Measurements from ENCODE around the gene RALB. TPM values are rescaled to one million over a fixed set of nuclear protein-coding genes. Genes with fewer than 3 reads are reported as not detected.

Gene RALB
- total RNA-seq, 1 experiment from 2014 or later = 17.1 TPM

DNA sequence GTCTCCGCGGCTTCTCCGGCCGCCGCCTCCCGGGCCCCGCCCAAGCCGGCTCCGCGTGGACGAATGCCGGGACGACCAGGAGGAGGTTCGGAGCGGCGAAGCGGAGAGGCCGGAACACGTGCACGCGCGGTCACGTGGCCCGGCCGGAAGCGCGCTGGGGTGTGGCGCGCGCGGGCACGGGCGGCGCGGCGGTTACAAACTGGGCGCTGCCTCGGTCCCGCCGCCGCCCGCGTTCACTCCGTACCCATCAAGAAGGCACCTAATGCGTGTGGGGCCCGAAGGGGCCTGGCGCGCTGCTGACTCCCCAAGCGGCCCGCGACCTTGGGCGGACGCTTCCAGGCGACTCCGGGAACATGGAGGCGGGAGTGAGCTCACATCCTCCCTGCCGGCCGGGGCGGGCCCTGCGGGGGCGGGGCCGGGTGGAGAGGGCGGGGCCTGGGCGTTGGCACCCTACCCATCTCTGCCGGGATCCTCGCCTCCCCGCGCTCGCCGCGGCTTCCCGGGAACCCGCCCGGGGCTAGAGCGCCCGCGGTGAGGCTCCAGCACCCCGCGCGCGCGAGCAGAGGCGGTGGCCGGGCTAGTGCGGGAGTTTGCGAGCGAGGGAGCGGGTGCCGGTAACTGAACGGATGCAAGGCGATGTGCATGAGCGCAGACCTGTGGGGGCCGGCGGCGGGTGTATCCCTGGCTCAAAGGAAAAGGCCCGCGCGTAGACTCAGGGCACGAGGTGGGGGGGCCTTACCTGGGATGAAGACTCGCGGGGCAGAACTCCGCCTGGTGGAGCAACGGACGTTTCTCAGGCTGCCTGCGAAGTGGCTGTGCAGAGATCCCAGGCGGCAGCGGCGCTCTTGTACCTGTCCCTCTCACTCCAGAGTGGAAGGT, 29.4 kb upstream of the RALB start, which contains the start of gene TMEM185B (continued):
- TF ChIP-seq CBFB (CRISPR knock-in tag; IDR thresholded peaks at IDR 0.05; ENCODE audit: low read depth) = peak; percentile 99
- peak; percentile 100 for TF ChIP-seq FOXP1 (CRISPR knock-in tag; IDR thresholded peaks at IDR 0.05; ENCODE audit: borderline replicate concordance)
- TF ChIP-seq, protein P1, sequence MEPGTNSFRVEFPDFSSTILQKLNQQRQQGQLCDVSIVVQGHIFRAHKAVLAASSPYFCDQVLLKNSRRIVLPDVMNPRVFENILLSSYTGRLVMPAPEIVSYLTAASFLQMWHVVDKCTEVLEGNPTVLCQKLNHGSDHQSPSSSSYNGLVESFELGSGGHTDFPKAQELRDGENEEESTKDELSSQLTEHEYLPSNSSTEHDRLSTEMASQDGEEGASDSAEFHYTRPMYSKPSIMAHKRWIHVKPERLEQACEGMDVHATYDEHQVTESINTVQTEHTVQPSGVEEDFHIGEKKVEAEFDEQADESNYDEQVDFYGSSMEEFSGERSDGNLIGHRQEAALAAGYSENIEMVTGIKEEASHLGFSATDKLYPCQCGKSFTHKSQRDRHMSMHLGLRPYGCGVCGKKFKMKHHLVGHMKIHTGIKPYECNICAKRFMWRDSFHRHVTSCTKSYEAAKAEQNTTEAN (CRISPR knock-in tag; IDR thresholded peaks at IDR 0.05) = peak; percentile 99
- TF ChIP-seq SP1 (CRISPR knock-in tag; conservative IDR thresholded peaks at IDR 0.05) = peak; percentile 86
- TF ChIP-seq, protein P2, sequence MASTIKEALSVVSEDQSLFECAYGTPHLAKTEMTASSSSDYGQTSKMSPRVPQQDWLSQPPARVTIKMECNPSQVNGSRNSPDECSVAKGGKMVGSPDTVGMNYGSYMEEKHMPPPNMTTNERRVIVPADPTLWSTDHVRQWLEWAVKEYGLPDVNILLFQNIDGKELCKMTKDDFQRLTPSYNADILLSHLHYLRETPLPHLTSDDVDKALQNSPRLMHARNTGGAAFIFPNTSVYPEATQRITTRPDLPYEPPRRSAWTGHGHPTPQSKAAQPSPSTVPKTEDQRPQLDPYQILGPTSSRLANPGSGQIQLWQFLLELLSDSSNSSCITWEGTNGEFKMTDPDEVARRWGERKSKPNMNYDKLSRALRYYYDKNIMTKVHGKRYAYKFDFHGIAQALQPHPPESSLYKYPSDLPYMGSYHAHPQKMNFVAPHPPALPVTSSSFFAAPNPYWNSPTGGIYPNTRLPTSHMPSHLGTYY (CRISPR knock-in tag; IDR thresholded peaks at IDR 0.05) = no peak
- no peak for TF ChIP-seq SOX15 (CRISPR knock-in tag; IDR thresholded peaks at IDR 0.05)
- TF ChIP-seq MAX (CRISPR knock-in tag; IDR thresholded peaks at IDR 0.05) = peak; percentile 97
- TF ChIP-seq RORB (CRISPR knock-in tag; IDR thresholded peaks at IDR 0.05) = no peak
- TF ChIP-seq, protein P3, sequence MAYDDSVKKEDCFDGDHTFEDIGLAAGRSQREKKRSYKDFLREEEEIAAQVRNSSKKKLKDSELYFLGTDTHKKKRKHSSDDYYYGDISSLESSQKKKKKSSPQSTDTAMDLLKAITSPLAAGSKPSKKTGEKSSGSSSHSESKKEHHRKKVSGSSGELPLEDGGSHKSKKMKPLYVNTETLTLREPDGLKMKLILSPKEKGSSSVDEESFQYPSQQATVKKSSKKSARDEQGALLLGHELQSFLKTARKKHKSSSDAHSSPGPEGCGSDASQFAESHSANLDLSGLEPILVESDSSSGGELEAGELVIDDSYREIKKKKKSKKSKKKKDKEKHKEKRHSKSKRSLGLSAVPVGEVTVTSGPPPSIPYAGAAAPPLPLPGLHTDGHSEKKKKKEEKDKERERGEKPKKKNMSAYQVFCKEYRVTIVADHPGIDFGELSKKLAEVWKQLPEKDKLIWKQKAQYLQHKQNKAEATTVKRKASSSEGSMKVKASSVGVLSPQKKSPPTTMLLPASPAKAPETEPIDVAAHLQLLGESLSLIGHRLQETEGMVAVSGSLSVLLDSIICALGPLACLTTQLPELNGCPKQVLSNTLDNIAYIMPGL (CRISPR knock-in tag; IDR thresholded peaks at IDR 0.05) = peak; percentile 98
- TF ChIP-seq ZNF219 (CRISPR knock-in tag; IDR thresholded peaks at IDR 0.05; ENCODE audit: borderline replicate concordance) = peak; percentile 97
- TF ChIP-seq, protein P4, sequence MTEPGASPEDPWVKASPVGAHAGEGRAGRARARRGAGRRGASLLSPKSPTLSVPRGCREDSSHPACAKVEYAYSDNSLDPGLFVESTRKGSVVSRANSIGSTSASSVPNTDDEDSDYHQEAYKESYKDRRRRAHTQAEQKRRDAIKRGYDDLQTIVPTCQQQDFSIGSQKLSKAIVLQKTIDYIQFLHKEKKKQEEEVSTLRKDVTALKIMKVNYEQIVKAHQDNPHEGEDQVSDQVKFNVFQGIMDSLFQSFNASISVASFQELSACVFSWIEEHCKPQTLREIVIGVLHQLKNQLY (CRISPR knock-in tag; IDR thresholded peaks at IDR 0.05) = peak; percentile 97
- TF ChIP-seq NR1H2 (CRISPR knock-in tag; IDR thresholded peaks at IDR 0.05) = no peak; the same call in 1 of the 2 replicates
- peak; percentile 94 for TF ChIP-seq ZNF263 (CRISPR knock-in tag; IDR thresholded peaks at IDR 0.05; ENCODE audit: low read depth)
- TF ChIP-seq ZNF416 (CRISPR knock-in tag; IDR thresholded peaks at IDR 0.05) = no peak
- TF ChIP-seq HMGA2 (CRISPR knock-in tag; IDR thresholded peaks at IDR 0.05) = no peak
- TF ChIP-seq TEAD4 (CRISPR knock-in tag; IDR thresholded peaks at IDR 0.05) = peak; percentile 89; the same call in 1 of the 2 replicates
- peak; percentile 79 for TF ChIP-seq ATF2 (CRISPR knock-in tag; IDR thresholded peaks at IDR 0.05; ENCODE audit: borderline replicate concordance, low read depth)
- peak; percentile 78; the same call in 1 of the 2 replicates for TF ChIP-seq ZNF121 (CRISPR knock-in tag; IDR thresholded peaks at IDR 0.05)
- peak; percentile 96; the same call in 1 of the 2 replicates for TF ChIP-seq NR3C1 (CRISPR knock-in tag; conservative IDR thresholded peaks at IDR 0.05; ENCODE audit: low read depth)
- TF ChIP-seq EMX1 (CRISPR knock-in tag; IDR thresholded peaks at IDR 0.05) = no peak
- TF ChIP-seq, protein P5, sequence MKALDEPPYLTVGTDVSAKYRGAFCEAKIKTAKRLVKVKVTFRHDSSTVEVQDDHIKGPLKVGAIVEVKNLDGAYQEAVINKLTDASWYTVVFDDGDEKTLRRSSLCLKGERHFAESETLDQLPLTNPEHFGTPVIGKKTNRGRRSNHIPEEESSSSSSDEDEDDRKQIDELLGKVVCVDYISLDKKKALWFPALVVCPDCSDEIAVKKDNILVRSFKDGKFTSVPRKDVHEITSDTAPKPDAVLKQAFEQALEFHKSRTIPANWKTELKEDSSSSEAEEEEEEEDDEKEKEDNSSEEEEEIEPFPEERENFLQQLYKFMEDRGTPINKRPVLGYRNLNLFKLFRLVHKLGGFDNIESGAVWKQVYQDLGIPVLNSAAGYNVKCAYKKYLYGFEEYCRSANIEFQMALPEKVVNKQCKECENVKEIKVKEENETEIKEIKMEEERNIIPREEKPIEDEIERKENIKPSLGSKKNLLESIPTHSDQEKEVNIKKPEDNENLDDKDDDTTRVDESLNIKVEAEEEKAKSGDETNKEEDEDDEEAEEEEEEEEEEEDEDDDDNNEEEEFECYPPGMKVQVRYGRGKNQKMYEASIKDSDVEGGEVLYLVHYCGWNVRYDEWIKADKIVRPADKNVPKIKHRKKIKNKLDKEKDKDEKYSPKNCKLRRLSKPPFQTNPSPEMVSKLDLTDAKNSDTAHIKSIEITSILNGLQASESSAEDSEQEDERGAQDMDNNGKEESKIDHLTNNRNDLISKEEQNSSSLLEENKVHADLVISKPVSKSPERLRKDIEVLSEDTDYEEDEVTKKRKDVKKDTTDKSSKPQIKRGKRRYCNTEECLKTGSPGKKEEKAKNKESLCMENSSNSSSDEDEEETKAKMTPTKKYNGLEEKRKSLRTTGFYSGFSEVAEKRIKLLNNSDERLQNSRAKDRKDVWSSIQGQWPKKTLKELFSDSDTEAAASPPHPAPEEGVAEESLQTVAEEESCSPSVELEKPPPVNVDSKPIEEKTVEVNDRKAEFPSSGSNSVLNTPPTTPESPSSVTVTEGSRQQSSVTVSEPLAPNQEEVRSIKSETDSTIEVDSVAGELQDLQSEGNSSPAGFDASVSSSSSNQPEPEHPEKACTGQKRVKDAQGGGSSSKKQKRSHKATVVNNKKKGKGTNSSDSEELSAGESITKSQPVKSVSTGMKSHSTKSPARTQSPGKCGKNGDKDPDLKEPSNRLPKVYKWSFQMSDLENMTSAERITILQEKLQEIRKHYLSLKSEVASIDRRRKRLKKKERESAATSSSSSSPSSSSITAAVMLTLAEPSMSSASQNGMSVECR (CRISPR knock-in tag; IDR thresholded peaks at IDR 0.05; ENCODE audit: borderline replicate concordance) = peak; percentile 99
- TF ChIP-seq, protein P6, sequence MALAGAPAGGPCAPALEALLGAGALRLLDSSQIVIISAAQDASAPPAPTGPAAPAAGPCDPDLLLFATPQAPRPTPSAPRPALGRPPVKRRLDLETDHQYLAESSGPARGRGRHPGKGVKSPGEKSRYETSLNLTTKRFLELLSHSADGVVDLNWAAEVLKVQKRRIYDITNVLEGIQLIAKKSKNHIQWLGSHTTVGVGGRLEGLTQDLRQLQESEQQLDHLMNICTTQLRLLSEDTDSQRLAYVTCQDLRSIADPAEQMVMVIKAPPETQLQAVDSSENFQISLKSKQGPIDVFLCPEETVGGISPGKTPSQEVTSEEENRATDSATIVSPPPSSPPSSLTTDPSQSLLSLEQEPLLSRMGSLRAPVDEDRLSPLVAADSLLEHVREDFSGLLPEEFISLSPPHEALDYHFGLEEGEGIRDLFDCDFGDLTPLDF (CRISPR knock-in tag; IDR thresholded peaks at IDR 0.05) = peak; percentile 96
- TF ChIP-seq ZBTB21 (CRISPR knock-in tag; IDR thresholded peaks at IDR 0.05; ENCODE audit: borderline replicate concordance) = peak; percentile 95
- TF ChIP-seq, protein P7, sequence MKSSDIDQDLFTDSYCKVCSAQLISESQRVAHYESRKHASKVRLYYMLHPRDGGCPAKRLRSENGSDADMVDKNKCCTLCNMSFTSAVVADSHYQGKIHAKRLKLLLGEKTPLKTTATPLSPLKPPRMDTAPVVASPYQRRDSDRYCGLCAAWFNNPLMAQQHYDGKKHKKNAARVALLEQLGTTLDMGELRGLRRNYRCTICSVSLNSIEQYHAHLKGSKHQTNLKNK (CRISPR knock-in tag; IDR thresholded peaks at IDR 0.05) = no peak
- TF ChIP-seq ESRRA (CRISPR knock-in tag; IDR thresholded peaks at IDR 0.05; ENCODE audit: borderline replicate concordance) = peak; percentile 98
- no peak for TF ChIP-seq ZNF671 (CRISPR knock-in tag; IDR thresholded peaks at IDR 0.05)
